Mononuclear cell (primary cell): ENCODE results near the gene ERC2. TPM values are rescaled to one million over a fixed set of nuclear protein-coding genes. Genes with fewer than 3 reads are reported as not detected.

Source experiments
- H3K27me3 ChIP-seq: 2 replicates; pipeline ENCODE4 v1.6.0; 2011; ENCODE audit warnings: low read length, control low read depth; ENCODE audit not compliant: insufficient read depth
- H3K4me1 ChIP-seq: 2 replicates; pipeline ENCODE4 v1.5.1; 2011; ENCODE audit warnings: mild to moderate bottlenecking, low read length, control low read depth; ENCODE audit not compliant: insufficient read depth
- H3K4me3 ChIP-seq: 2 replicates; pipeline ENCODE4 v1.5.1; 2011; ENCODE audit warnings: mild to moderate bottlenecking, low read length, moderate library complexity
- H3K9me3 ChIP-seq: 2 replicates; pipeline ENCODE4 v1.5.1; 2011; ENCODE audit warnings: low read depth, mild to moderate bottlenecking, control low read depth, low read length
- total RNA-seq: library from RNA; depleted of rRNA; stranded (reverse); fragments of >200 nt; gene quantifications from one replicate; pipeline ENCODE4 v1.2.3, GENCODE V29; 2012

ERC2 gene
- total RNA-seq, 1 donor: 0.10 TPM

GRCh38 chr3:56322862-56323261, 145.4 kb downstream of the ERC2 start:
- no peaks in the 10 kb centered on the region for H3K4me1 ChIP-seq
- H3K27me3 ChIP-seq: no peaks in the 10 kb centered on the region
- no peak overlapping the region for H3K4me3 ChIP-seq
- no peaks in the 10 kb centered on the region for H3K9me3 ChIP-seq

GRCh38 chr3:56321892-56322291, 146.4 kb downstream of the ERC2 start:
- Histone ChIP-seq H3K4me1 (no peaks in the 10 kb centered on the region), H3K4me3 (no peak overlapping the region), H3K9me3 (no peaks in the 10 kb centered on the region), H3K27me3 (no peaks in the 10 kb centered on the region)

GRCh38 chr3:56321383-56321782, 146.9 kb downstream of the ERC2 start:
- Histone ChIP-seq H3K9me3 (no peaks in the 10 kb centered on the region), H3K4me3 (no peak overlapping the region), H3K27me3 (no peaks in the 10 kb centered on the region), H3K4me1 (no peaks in the 10 kb centered on the region)

GRCh38 chr3:56320883-56321282, 147.4 kb downstream of the ERC2 start:
- no peak overlapping the region for H3K4me3 ChIP-seq
- no peaks in the 10 kb centered on the region for H3K4me1 ChIP-seq
- no peaks in the 10 kb centered on the region for H3K9me3 ChIP-seq
- H3K27me3 ChIP-seq: no peaks in the 10 kb centered on the region

- Histone ChIP-seq H3K9me3 (no peaks in the 10 kb centered on the region), H3K27me3 (no peaks in the 10 kb centered on the region), H3K4me3 (no peak overlapping the region), H3K4me1 (no peaks in the 10 kb centered on the region)
These were observed 149.4 kb downstream of the ERC2 start for GRCh38 chr3:56318891-56319290.

- Histone ChIP-seq H3K27me3 (no peaks in the 10 kb centered on the region), H3K4me3 (no peak overlapping the region), H3K4me1 (no peaks in the 10 kb centered on the region)
These were observed 151.3 kb downstream of the ERC2 start for GRCh38 chr3:56316944-56317343.

GRCh38 chr3:56314842-56315241, 153.4 kb downstream of the ERC2 start:
- no peaks in the 10 kb centered on the region for H3K27me3 ChIP-seq
- no peak overlapping the region for H3K4me3 ChIP-seq
- no peaks in the 10 kb centered on the region for H3K4me1 ChIP-seq
- H3K9me3 ChIP-seq: no peaks in the 10 kb centered on the region

More at GRCh38 chr3:56316944-56317343, 151.3 kb downstream of the ERC2 start:
- no peaks in the 10 kb centered on the region for H3K9me3 ChIP-seq

- no peaks in the 10 kb centered on the region for H3K27me3 ChIP-seq
- no peaks in the 10 kb centered on the region for H3K4me1 ChIP-seq
- no peaks in the 10 kb centered on the region for H3K9me3 ChIP-seq
- H3K4me3 ChIP-seq: no peak overlapping the region
These were observed 158.8 kb downstream of the ERC2 start for GRCh38 chr3:56309465-56309864.

GRCh38 chr3:56308471-56308870, 159.8 kb downstream of the ERC2 start:
- no peak overlapping the region for H3K4me3 ChIP-seq
- H3K4me1 ChIP-seq: no peaks in the 10 kb centered on the region
- H3K27me3 ChIP-seq: no peaks in the 10 kb centered on the region
- no peaks in the 10 kb centered on the region for H3K9me3 ChIP-seq

GRCh38 chr3:56304069-56304468, 164.2 kb downstream of the ERC2 start:
- Histone ChIP-seq H3K4me1 (no peaks in the 10 kb centered on the region), H3K27me3 (peaks cover 5% of the 10 kb centered on the region), H3K4me3 (no peak overlapping the region), H3K9me3 (no peaks in the 10 kb centered on the region)

- no peak overlapping the region for H3K4me3 ChIP-seq
- no peaks in the 10 kb centered on the region for H3K4me1 ChIP-seq
- peaks cover 5% of the 10 kb centered on the region for H3K27me3 ChIP-seq
- H3K9me3 ChIP-seq: no peaks in the 10 kb centered on the region
These were observed 164.8 kb downstream of the ERC2 start for GRCh38 chr3:56303487-56303886.

- no peak overlapping the region for H3K4me3 ChIP-seq
- H3K9me3 ChIP-seq: no peaks in the 10 kb centered on the region
- no peaks in the 10 kb centered on the region for H3K4me1 ChIP-seq
These were observed 165.8 kb downstream of the ERC2 start for GRCh38 chr3:56302417-56302816.

GRCh38 chr3:56297281-56297840, 170.9 kb downstream of the ERC2 start:
- Histone ChIP-seq H3K9me3 (no peaks in the 10 kb centered on the region), H3K4me1 (no peaks in the 10 kb centered on the region), H3K27me3 (peaks cover 5% of the 10 kb centered on the region), H3K4me3 (no peak overlapping the region)

More at GRCh38 chr3:56302417-56302816, 165.8 kb downstream of the ERC2 start:
- H3K27me3 ChIP-seq: peaks cover 5% of the 10 kb centered on the region

- Histone ChIP-seq H3K9me3 (no peaks in the 10 kb centered on the region), H3K27me3 (peaks cover 5% of the 10 kb centered on the region), H3K4me1 (no peaks in the 10 kb centered on the region), H3K4me3 (no peak overlapping the region)
These were observed 171.9 kb downstream of the ERC2 start for GRCh38 chr3:56296361-56296760.

- Histone ChIP-seq H3K4me3 (no peak overlapping the region), H3K4me1 (no peaks in the 10 kb centered on the region), H3K27me3 (no peaks in the 10 kb centered on the region), H3K9me3 (no peaks in the 10 kb centered on the region)
These were observed 173.1 kb downstream of the ERC2 start for GRCh38 chr3:56295161-56295560.

GRCh38 chr3:56294286-56294685, 174.0 kb downstream of the ERC2 start:
- H3K27me3 ChIP-seq: no peaks in the 10 kb centered on the region
- no peaks in the 10 kb centered on the region for H3K4me1 ChIP-seq
- no peak overlapping the region for H3K4me3 ChIP-seq
- no peaks in the 10 kb centered on the region for H3K9me3 ChIP-seq
